ENCODE data around the gene PALS1.
A peak's percentile ranks its signal among the peaks of the same experiment; 100 is the strongest.
"Not testable (repeated sequence)": the region's sequence is repeated elsewhere in the genome, so short reads cannot be mapped to it uniquely, and the experiment has no call there.

The PALS1 gene

DNA sequence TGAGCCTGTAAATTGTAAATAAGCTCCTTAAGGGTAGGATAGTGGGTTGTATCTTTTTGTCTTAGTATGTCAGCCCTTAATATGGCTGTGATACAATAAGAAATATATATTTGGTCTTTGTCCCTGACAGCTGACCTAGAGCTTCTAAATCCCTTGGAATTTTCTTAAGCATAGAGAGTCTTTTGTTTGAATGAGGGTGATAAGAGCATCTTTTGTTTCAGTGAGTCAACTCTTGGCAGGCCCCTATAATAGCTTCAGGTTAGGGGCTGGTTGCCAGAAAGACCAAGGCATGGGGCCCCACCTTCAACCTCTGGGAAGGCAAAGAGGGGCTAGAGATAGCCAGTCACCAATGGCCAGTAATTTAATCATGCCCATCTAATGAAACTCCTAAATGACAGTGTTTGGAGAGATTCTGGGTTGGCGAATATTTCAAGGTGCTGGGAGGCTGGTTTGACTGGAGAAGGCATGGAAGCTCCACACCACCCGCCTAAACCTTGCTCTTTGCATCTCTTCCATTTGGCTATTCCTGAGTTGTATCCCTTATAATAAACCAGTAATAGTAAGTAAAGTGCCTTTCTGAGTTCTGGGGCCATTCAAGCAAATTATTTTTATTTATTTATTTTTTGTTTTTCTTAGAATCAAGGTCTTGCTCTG, 10.5 kb downstream of the PALS1 start:
- no peak overlapping the region for H3K4me3 ChIP-seq (ENCODE audit: low read depth, low read length)
- peak; percentile 8 for DNase-seq (ENCODE audit: low read depth)

DNA sequence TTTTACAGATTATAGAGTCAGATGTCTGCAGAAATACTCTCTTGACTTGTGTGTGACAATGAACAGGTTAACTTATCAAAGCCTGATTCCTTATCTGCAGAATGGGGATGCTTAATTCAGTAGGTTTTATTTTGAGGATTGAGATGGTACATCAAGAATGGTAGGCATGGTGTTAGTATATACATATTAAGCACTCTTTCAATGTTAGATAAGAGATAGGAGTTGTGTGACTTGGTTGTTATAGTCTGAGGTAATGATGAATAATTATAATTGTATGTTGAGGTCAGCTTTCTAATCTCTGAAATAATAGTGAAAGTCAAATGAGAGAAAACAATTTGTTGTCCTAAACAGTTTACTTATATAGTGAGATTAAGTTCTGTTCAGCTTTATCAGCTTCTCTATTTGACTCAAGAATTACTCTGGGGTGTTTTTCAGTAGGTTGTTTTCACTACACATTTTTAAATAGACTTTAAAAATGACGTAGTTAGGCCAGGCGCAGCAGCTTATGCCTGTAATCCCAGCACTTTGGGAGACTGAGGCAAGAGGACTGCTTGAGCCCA, 11.9 kb downstream of the PALS1 start:
- DNase-seq (ENCODE audit: low read depth), result no peak
- H3K4me3 ChIP-seq (ENCODE audit: low read depth, low read length), result no peak overlapping the region

DNA sequence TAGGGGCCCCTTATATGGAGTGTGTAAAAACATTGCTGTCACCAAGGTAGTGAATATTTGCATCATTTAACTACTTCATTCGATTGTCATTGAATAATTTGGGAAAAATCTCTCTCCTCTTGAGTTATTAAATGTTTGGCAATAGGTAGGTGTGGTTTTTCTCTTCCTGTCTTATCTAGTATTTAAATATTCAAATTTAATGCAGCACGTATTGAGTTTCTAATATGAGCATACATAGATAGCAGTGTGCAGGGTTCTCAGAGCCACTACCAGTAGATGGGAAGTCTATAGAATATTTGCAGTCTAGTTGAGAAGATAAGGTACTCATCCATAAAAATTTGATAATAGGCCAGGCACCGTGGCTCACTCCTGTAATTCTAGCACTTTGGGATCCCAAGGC, 16.7 kb downstream of the PALS1 start:
- no peak overlapping the region for H3K4me3 ChIP-seq (ENCODE audit: low read depth, low read length)
- DNase-seq (ENCODE audit: low read depth), result no peak

DNA sequence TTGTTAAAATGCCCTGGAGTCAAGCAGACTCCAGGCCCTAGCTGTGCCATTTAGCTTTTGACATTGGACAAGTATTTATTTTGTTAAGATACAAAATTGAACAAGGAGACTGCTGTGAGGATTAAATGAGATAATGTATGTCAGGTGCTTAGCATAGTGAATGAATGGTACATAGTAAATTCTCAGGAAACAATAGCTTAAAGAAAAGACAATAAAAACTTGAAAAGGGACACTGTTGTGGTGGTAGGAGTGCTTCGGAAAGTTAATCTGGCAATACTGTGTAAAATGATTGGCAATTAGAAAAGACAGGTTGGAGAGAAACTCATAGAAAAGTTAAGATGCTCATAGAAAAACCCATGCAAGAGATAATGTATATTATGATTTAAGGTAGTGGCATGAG, 19.7 kb downstream of the PALS1 start:
- no peak overlapping the region for H3K4me3 ChIP-seq (ENCODE audit: low read depth, low read length)
- DNase-seq (ENCODE audit: low read depth), result no peak

DNA sequence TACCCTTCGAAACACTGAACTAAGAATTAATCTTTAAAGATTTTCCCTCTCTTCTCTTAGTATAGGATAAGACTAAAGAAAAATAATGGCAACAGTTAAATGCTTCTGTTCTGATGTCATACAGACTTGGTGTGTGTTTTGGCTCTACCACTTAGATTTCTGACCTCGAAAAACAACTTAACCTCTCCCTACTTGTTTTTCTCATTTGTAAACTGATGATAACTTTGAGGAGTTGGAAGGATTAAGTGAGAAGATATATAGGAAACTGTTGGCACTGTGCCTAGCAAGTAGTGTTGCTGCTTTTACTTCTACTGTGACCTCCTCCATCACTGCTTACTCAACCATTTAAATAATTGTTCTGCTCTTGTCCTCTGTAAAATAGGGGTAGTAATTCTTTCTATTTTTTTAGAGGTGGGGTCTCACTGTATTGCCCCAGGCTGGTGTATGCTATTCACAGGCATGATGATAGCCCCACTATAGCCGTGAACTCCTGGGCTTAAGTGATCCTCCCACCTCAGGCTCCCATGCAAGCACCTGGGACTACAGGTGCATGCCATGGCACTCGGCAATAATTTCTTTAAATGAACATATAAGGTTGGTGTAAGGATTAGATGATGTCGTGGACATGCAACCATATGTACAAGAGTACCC, 22.4 kb downstream of the PALS1 start:
- DNase-seq (ENCODE audit: low read depth), result peak; percentile 73
- H3K4me3 ChIP-seq (ENCODE audit: low read depth, low read length), result no peak overlapping the region

DNA sequence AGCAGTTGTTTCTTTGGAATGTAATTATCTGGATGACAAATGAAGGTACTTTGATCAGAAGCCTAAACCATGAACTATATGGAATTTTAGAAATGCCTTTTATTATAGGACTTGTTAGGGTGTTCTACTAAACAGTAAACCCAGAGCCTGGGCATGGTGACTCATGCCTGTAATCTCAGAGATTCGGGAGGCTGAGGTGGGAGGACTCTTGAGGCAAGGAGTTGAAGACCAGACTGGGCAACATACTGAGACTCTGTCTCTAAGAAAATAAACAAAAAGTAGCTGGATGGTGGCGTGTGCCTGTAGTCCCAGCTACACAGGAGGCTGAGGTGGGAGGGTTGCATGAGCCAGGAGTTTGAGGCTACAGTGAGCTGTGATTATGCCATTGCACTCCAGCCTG, 23.9 kb downstream of the PALS1 start:
- DNase-seq (ENCODE audit: low read depth), result no peak

DNA sequence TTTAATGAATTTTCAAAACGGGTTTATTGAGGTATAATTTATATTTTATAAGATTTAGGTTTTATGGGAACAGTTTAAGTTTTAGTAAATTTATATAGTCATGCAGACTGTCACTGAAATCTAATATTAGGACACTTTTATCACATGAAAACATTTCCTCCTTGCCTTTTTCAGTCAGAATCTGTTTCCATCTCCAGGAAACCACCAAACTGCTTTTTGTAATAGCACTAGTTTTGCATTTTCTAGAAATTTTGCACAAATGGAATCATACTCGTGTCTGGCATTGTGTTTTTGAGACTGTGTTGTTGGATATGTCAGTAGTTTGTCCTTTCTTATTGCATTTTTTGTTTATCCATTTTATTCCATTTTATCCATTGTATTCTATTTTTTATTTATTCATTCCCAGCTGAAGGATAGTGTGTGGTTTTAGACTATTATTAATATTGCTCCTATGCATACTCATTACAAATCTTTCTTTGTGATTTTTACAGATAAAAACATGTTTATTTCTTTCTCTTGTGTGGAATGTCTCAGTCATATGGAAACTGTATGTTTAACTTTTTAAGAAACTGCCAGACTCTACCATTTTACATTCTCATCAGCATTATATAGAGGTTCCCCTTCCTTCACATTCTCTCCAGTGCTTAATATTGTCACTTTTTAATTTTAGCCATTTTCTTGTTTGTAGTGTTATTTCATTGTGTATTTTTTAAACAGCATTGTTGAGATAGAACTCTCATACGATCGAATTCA, 26.5 kb downstream of the PALS1 start:
- no peak overlapping the region for H3K4me3 ChIP-seq (ENCODE audit: low read depth, low read length)
- DNase-seq (ENCODE audit: low read depth), result no peak

More for the DNA sequence above, 23.9 kb downstream of the PALS1 start:
- H3K4me3 ChIP-seq (ENCODE audit: low read depth, low read length), result no peak overlapping the region

DNA sequence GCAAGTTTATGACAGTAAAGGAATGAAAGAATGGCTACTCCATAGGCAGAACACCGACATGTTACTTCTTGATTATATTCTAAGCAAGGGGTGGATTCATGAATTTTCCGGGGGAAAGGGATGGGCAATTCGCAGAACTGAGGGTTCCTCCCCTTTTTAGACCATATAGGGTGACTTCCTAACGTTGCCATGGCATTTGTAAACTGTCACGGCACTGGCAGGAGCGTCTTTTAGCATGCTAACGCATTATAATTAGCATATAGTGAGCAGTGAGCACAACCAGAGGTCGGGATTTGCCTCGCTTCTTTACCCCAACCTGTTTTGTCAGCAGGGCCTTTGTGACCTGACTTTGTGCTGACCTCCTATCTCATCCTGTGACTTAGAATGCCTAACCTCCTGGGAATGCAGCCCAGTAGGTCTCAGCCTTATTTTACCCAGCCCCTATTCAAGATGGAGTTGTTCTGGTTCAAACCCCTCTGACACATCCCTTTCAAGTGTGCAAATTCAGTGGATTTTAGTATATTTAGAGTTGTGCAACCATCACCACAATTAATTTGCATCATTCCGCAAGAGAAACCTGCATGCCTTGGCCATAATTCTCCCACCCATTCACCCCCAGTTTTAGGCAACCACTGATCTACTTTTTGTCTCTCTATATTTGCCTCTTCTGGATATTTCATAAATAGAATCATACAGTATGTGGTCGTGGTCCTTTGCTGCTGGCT, 27.4 kb downstream of the PALS1 start:
- H3K4me3 ChIP-seq (ENCODE audit: low read depth, low read length), result no peak overlapping the region
- no peak for DNase-seq (ENCODE audit: low read depth)

DNA sequence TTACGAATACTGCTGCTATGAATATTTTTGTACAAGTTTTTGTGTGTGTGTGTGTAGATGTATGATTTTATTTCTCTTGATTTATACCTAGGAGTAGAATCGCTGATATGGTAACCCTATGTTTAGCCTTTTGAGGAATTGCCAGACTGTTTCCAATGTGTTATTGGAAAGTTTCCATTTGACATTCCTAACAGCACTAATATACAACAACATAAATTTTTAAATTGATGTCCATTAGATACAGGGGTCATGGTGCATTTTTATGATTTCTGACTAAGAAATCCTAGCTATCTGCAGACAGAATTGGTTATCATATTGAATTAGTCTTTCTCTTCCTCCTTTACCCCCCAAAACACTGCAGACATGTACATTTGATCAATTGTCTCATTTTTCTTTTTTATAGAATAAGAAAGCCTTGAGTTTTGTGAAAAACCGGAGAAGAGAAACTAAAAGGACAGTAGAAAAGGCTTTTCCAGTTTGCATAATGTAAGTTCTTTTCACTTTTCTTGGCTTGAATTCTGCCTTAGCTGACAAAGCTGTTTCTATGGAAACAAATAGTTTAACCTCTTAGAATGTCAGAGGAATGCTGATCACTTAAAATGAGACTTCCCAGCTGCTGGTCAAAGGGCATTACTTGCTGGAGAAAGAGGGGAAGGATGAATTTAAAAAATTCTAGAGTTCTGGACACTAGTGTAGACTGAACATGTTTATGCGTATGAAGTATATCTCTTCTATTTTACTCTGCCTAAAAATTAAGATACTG, 28.2 kb downstream of the PALS1 start:
- peak; percentile 36 for DNase-seq (ENCODE audit: low read depth)
- H3K4me3 ChIP-seq (ENCODE audit: low read depth, low read length), result peak overlapping the region; percentile 10

DNA sequence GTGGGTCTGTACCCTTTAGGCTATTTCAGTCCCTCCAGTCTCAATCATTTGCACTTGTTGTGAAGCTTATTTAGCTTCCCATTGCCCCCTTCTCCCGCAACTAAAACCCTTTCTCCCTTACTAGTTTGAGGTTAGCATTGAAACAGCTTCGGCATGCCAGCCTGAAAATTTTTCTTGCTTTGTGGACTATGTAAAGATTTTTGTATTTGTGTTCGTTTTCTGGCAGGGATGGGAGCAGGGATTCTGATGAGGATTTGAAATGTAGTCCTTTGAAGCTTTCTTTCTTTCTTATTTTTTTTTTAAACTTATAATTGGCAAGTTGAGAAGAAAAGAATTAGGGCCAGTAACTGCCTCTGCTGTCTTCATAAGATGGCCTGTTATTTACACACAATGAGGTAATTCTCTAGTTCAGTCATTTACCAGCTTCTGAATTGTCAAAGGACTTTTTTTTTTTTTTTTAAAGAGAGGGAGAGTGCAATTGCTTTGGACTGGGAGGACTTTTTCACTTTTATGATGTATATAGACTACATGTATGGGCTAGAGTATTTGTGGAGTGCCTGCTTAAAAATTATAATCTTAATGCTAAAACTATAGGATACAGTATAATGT, 29.0 kb downstream of the PALS1 start:
- DNase-seq (ENCODE audit: low read depth), result no peak
- H3K4me3 ChIP-seq (ENCODE audit: low read depth, low read length), result no peak overlapping the region

DNA sequence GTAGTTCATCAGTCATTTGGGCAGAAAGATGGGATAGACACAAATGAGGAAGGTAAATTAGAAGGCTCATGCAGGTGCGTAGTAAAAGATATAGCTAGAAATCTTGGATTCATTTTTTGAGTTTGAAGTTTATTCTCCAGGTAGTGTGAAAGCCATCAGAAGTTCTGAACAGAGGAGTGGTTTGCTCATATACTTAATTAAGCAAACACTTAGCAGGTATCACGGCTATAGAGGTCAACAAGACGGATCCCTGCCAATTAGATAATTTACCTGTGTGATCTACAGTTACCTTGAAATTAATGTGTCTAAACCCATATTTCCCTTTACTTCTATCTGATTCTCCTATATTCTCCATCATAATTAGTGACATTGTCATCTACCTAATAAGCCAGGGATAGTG, 29.7 kb downstream of the PALS1 start:
- no peak for DNase-seq (ENCODE audit: low read depth)
- no peak overlapping the region for H3K4me3 ChIP-seq (ENCODE audit: low read depth, low read length)

DNA sequence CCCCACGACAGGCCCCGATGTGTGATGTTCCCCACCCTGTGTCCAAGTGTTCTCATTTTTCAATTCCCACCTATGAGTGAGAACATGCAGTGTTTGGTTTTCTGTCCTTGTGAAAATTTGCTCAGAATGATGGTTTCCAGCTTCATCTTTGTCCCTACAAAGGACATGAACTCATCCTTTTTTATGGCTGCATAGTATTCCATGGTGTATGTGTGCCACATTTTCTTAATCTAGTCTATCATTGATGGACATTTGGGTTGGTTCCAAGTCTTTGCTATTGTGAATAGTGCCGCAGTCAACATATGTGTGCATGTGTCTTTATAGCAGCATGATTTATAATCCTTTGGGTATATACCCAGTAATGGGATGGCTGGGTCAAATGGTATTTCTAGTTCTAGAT, 32.0 kb downstream of the PALS1 start:
- H3K4me3 ChIP-seq (ENCODE audit: low read depth, low read length); DNase-seq (ENCODE audit: low read depth): not testable (repeated sequence)

DNA sequence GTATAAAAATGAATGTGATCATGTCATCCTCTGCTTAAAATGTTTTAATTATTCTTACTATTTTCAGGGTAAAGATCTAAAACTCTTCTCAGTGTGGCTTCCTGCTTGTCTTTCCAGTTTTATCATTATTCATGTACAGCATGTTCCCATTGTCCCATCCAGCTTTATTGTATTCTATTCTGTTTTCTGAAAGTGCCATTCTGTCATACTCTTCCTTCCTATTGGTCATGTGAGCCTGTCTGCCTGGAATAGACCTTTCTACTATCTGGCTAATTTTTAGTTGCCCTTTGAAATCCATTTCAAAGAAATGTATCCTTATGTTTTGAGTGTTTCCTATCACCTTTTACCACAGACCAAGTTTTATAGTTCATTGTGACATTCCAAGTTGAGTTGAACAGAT, 34.9 kb downstream of the PALS1 start:
- DNase-seq (ENCODE audit: low read depth), result no peak
- no peak overlapping the region for H3K4me3 ChIP-seq (ENCODE audit: low read depth, low read length)

DNA sequence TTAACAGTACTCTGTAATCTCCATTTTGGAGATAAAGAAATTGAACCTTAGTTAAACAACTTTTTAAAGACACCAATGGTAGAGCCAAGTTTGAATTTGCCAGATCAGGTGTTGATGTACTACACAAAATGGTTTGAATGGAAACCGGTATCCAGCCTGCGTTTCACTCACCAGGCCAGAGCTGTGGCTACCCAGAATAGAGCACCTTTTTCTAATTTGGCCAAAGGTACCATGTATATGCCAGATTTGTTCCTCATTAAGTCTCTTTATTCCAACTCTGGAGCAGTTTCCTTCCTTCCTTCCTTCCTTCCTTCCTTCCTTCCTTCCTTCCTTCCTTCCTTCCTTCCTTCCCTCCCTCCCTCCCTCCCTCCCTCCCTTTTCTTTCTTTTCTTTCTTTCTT, 39.3 kb downstream of the PALS1 start:
- no peak for DNase-seq (ENCODE audit: low read depth)
- no peak overlapping the region for H3K4me3 ChIP-seq (ENCODE audit: low read depth, low read length)

DNA sequence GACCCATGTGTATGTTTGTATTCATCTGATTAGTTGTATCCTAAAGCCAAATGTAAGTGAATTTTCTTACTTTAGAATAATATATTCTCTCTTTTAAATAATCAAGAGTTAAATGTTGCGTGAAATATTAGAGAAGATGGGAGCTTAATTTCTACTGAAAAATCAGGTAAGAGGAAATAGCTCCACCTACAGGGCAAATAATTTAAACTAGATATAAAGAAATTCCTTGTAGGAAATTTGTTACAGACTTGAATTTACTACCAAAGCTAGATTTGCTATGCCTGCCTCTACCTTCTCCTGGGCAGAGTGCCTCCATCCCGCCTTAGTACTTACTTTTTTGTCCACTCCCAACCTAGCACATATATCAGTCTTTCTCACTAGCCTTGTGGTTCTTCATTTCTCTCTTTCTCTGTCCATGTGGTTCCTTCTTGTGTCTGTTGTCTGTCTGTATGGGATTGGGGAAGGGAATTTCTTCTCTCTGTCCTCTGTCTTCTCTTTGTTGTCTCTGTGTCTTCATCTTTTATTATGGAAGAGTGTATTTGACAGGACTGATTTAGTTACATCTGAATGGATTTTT, 44.7 kb downstream of the PALS1 start:
- no peak for DNase-seq (ENCODE audit: low read depth)

More for the DNA sequence above, 44.7 kb downstream of the PALS1 start:
- H3K4me3 ChIP-seq (ENCODE audit: low read depth, low read length), result no peak overlapping the region
